Ovary (tissue), 3 donors: Measurements from ENCODE around the gene ARHGAP12.

Source experiments
- EP300 ChIP-seq: sonication (generic); formaldehyde crosslinking; IDR thresholded peaks from one replicate; pipeline ENCODE4 v1.6.1; 2017; ENCODE audit warnings: antibody characterized with exemption
- POLR2A ChIP-seq: fragments of 450-650 bp; IDR thresholded peaks from one replicate; pipeline ENCODE4 v1.6.1; 2017; ENCODE audit warnings: antibody characterized with exemption, mild to moderate bottlenecking, moderate library complexity
- TF ChIP-seq, protein P1 (sequence below), 3 donors: fragments of 450-650 bp in 2 of 3; fragments of 200-600 bp in 1 of 3; IDR thresholded peaks; one replicate each; pipeline versions ENCODE4 v1.5.1 to v1.8.0; 2016 to 2022; ENCODE audit warnings: antibody characterized with exemption in 3 of 3, mild to moderate bottlenecking in 1 of 3
- donor health status: DM: no; HTN: no; CAD: no.

DNA sequence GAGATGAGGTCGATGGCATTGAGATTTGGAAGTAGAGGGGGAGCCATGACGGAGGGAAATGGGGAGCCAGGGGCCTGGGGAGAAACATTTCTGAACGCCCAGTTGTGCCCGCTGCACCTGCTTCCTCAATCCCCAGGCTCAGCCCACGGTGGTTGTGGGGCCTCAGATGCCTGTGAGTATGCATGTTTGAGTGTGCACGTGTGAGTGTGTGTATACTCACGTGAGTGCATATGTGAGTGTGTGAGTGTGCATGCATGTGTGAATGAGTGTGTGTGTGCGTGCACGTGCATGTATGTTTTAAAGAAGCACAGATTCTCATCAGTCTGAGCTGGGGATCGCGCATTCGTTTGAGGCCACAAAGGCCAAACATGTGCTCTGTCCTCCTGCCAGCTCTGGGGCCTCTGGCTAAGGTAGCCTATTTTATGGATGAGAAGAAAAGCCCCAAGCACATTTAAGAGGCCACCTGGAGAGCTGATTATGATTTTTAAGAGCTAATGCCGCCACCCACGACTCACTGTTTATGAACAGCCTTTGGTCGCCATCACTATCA is 154.8 kb downstream of the ARHGAP12 start:
- TF ChIP-seq EP300 (no peak), POLR2A (no peak)
- TF ChIP-seq, protein P1, sequence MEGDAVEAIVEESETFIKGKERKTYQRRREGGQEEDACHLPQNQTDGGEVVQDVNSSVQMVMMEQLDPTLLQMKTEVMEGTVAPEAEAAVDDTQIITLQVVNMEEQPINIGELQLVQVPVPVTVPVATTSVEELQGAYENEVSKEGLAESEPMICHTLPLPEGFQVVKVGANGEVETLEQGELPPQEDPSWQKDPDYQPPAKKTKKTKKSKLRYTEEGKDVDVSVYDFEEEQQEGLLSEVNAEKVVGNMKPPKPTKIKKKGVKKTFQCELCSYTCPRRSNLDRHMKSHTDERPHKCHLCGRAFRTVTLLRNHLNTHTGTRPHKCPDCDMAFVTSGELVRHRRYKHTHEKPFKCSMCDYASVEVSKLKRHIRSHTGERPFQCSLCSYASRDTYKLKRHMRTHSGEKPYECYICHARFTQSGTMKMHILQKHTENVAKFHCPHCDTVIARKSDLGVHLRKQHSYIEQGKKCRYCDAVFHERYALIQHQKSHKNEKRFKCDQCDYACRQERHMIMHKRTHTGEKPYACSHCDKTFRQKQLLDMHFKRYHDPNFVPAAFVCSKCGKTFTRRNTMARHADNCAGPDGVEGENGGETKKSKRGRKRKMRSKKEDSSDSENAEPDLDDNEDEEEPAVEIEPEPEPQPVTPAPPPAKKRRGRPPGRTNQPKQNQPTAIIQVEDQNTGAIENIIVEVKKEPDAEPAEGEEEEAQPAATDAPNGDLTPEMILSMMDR (IDR thresholded peaks at IDR 0.05): no peak
